Anterior cingulate cortex (tissue), 58 donors: ENCODE results near the gene STXBP4.

ENCODE experiments used
- DNase-seq, 58 donors: peaks; one replicate each; lab custom pipeline; 2025; lab: John Stamatoyannopoulos, UW

Gene STXBP4

GRCh38 chr17:54968262-54968987 is at the start of gene STXBP4, which contains the start of gene COX11:
Gene STXBP4, plus strand, starts transcription at chr17:54968765. Its CDS starts 17,455 bp downstream, at chr17:54986220.
Gene COX11, minus strand, starts transcription at chr17:54968654. Its CDS starts 8 bp downstream, at chr17:54968646.
- DNase-seq = peak; percentile 56 to 98 (median 91)

- DNase-seq = no peak
Measured at GRCh38 chr17:54919425-54919824, 49.1 kb upstream of the STXBP4 start.

- no peak for DNase-seq
Measured at GRCh38 chr17:54920819-54921218, 47.7 kb upstream of the STXBP4 start.

GRCh38 chr17:54924405-54924804 is 44.2 kb upstream of the STXBP4 start:
- no peak for DNase-seq

GRCh38 chr17:54927525-54927924 is 41.0 kb upstream of the STXBP4 start:
- DNase-seq = no peak

- no peak for DNase-seq
Measured at GRCh38 chr17:54932711-54933110, 35.9 kb upstream of the STXBP4 start.

GRCh38 chr17:54933921-54934320 is 34.6 kb upstream of the STXBP4 start:
- DNase-seq = no peak

- DNase-seq = no peak
Measured at GRCh38 chr17:54935471-54935870, 33.1 kb upstream of the STXBP4 start.

GRCh38 chr17:54937018-54937417 is 31.5 kb upstream of the STXBP4 start:
- no peak for DNase-seq

- no peak for DNase-seq
Measured at GRCh38 chr17:54937426-54937825, 31.1 kb upstream of the STXBP4 start.

GRCh38 chr17:54941285-54941684 is 27.3 kb upstream of the STXBP4 start:
- no peak for DNase-seq

- no peak for DNase-seq
Measured at GRCh38 chr17:54944796-54945195, 23.8 kb upstream of the STXBP4 start.

- DNase-seq = no peak
Measured at GRCh38 chr17:54945231-54945630, 23.3 kb upstream of the STXBP4 start.

- no peak for DNase-seq
Measured at GRCh38 chr17:54945671-54946070, 22.9 kb upstream of the STXBP4 start.

- no peak for DNase-seq
Measured at GRCh38 chr17:54947396-54947795, 21.2 kb upstream of the STXBP4 start.

- no peak for DNase-seq
Measured at GRCh38 chr17:54948380-54948779, 20.2 kb upstream of the STXBP4 start.

GRCh38 chr17:54950116-54950515 is 18.4 kb upstream of the STXBP4 start:
- no peak for DNase-seq

- no peak for DNase-seq
Measured at GRCh38 chr17:54951286-54951685, 17.3 kb upstream of the STXBP4 start.

GRCh38 chr17:54956791-54957190 is 11.8 kb upstream of the STXBP4 start:
- no peak for DNase-seq

- DNase-seq = peak in 2 of 58 donors; percentile 1 to 2
Measured at GRCh38 chr17:54967621-54968261, 824 bp upstream of the STXBP4 start.

- peak in 15 of 58 donors; percentile 11 to 74 (median 54) for DNase-seq
Measured at GRCh38 chr17:54968988-54969332, 395 bp downstream of the STXBP4 start.
